Coronary artery (tissue), 2 donors: ENCODE data around the gene F11.

Source experiments
- DNase-seq: peaks from one replicate; pipeline ENCODE4 v3.0.0-alpha.2; 2017; ENCODE audit warnings: low spot score
- H3K27ac ChIP-seq, 2 donors: fragments of 200-600 bp; sonication (generic); one replicate each; pipeline ENCODE4 v1.5.1; 2016 to 2019
- H3K4me3 ChIP-seq: fragments of 200-600 bp; sonication (generic); 2 replicates; pipeline ENCODE4 v1.5.1; 2016; ENCODE audit warnings: mild to moderate bottlenecking, moderate library complexity
- CTCF ChIP-seq: fragments of 200-600 bp; sonication (generic); IDR thresholded peaks from one replicate; pipeline ENCODE4 v1.5.1; 2019; ENCODE audit warnings: antibody characterized with exemption

F11 gene

GRCh38 chr4:186330368-186330767 is 64.4 kb downstream of the F11 start:
- TF ChIP-seq CTCF = no peak
- H3K4me3 ChIP-seq = no peak overlapping the region
- H3K27ac ChIP-seq = no peak overlapping the region
- no peak for DNase-seq

GRCh38 chr4:186335793-186336192 is 69.8 kb downstream of the F11 start:
- Histone ChIP-seq H3K4me3 (no peak overlapping the region), H3K27ac (no peak overlapping the region)
- no peak for DNase-seq
- no peak for TF ChIP-seq CTCF
